GM18909 (cell line): ENCODE results near the gene DBH.

Experiments
- ATAC-seq: cut with Tn5 transposase; IDR thresholded peaks from one replicate; pipeline ENCODE4 v1.9.1; 2021; ENCODE audit warnings: mild to moderate bottlenecking; ENCODE audit not compliant: unreplicated experiment, poor library complexity

Gene DBH

GRCh38 chr9:133641396-133641655 is 5.2 kb downstream of the DBH start:
- no peak for ATAC-seq

DNA sequence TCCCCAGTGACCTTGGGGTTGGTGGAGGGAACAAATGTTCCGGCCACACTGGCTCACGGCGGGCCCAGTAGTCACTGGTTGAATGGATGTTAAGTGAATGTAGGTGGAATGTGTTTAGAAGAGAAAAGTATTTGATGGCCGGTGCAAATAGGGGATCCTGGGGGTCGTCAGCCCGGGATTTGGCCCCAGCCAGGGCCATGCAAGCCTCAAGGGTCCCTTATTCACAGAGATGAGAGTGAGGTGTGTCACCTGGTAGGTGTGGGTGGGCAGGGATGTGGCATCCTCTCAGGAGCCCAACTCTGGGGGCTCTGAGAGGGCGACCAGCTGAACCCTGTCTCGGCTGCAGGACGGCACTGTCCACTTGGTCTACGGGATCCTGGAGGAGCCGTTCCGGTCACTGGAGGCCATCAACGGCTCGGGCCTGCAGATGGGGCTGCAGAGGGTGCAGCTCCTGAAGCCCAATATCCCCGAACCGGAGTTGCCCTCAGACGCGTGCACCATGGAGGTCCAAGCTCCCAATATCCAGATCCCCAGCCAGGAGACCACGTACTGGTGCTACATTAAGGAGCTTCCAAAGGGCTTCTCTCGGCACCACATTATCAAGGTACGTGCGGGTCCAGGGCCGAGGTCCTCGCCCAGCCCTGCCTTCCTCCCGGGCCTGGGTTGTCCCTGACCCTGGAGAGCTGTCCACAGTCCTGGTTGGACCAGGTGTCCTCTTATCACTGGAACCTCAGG is 5.9 kb downstream of the DBH start:
- no peak for ATAC-seq

DNA sequence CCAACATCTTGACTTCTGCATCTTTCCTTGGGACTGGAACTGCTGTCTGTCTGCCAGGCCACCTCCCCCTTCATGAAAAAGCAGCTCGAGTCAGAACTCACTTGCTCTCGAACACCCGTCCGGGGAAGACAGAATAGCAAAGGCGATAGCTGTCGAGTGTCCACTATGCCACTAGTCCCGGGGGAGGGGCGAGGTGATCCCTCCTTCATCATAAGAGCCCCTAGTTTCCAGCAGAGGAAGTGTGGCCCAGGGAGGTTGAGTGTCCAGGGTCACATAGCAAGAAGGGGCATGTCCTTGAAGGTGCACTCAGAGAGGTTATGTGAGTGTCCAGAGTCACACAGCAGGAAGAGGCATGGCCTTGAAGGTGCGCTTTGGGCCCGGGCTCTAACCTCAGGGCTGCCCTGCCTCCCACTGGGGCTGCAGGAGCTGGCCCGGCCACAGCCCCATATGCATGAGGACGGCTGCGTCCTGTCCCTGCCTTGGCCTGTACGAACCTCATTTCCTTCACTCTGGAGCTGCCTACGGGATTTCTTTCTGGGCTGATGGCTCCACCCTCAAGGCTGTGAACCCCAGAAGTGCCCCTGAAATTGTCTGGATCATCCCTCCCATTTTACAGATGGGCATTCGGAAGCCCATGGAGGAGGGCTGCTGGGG is 6.7 kb downstream of the DBH start:
- no peak for ATAC-seq

GRCh38 chr9:133643362-133643755 is 7.2 kb downstream of the DBH start:
- no peak for ATAC-seq

DNA sequence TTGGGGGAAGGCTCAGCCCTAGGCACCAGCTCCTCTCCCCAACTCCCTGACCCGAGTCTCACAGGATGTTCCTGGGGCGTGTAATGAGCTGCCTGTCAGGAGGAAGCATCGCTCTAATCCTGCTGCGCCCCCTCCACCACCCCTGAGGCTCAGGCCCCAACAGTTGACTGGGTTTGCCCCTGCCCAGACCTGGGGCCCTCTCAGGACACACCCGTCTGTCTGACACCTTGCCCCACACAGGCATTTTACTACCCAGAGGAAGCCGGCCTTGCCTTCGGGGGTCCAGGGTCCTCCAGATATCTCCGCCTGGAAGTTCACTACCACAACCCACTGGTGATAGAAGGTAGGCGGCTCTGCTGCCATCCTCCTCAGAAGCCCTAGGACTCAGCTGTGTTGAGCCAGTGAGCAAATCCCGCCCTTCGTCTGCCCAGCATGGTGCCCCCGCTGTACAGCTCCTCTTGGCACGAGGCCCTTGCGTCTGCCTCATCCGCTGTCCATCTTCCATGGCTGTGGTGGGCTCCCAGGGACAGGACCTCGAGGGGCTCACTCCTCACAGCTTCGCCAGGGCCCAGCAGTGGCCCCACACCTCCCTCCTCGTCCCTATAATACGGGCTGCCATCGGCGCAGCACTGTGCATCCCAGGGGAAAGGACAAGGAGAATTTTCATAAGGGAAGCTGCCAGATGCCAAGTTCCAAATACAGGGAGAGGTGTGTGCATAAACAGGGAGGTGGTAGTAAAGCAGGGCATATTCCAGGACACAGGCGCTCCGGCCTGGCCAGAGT is 8.0 kb downstream of the DBH start:
- no peak for ATAC-seq

DNA sequence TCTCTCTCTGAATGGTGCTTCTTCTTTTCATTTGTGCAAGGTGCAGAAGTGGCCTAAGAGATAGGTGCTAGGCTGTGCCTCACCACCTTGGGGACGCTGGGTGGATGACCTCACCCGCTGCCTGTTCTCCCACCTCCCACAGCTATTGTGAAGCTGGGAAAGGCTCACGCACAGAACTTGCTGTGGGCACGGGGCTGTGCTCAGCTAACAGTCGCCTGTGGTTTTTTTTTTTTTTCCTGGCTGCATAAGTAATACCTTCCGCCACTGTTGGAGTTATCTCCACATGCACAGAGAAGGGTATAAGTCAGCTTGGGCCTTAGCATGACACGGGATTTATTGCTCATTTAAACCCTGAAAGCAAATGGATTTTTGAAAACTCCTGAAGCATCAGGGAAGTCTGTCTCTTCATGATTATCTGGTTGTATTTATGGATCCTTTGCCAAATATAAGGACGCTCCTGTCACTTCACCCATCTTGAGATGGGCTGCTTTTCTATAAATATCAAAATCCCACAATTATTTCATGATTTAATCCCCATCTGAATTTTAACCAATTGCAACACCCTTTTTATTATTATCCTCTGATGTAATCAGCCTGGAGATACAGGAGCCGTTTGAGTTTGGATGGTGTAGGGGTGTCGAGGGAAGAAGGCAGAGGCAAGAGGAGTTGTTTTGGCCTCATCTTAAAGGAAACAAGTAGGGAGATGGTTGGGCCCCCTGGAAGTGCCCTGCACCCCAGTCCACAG is 9.0 kb downstream of the DBH start:
- no peak for ATAC-seq

GRCh38 chr9:133647148-133647547 is 11.0 kb downstream of the DBH start:
- ATAC-seq = no peak

- ATAC-seq = no peak
These were observed 11.8 kb downstream of the DBH start for GRCh38 chr9:133647765-133648469.

- ATAC-seq = no peak
These were observed 13.0 kb downstream of the DBH start for GRCh38 chr9:133649194-133649593.

- ATAC-seq = no peak
These were observed 13.9 kb downstream of the DBH start for GRCh38 chr9:133650026-133650425.

GRCh38 chr9:133653638-133654037 is 17.5 kb downstream of the DBH start:
- ATAC-seq = no peak

- no peak for ATAC-seq
These were observed 18.8 kb downstream of the DBH start for GRCh38 chr9:133654736-133655657.

DNA sequence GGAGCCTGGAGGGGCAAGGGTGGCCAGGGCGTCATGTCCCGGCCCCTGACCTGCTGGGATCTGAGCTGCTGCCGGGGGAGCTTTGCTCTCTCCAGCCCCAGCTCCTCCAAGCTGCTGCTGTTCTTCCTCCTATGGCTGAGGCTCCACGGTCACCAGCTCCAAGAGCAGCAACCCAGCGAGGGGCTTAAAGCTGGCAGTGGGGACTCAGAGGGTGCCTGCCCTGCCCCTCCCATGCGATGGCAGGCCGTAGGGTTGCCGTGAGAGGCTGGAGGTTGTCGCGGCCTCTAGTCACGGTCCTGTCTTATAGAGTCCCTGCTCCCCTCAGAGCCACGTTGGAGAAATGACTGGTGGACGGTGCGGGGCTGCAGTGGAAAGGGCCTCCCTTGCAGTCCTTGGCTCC is 19.5 kb downstream of the DBH start:
- no peak for ATAC-seq

DNA sequence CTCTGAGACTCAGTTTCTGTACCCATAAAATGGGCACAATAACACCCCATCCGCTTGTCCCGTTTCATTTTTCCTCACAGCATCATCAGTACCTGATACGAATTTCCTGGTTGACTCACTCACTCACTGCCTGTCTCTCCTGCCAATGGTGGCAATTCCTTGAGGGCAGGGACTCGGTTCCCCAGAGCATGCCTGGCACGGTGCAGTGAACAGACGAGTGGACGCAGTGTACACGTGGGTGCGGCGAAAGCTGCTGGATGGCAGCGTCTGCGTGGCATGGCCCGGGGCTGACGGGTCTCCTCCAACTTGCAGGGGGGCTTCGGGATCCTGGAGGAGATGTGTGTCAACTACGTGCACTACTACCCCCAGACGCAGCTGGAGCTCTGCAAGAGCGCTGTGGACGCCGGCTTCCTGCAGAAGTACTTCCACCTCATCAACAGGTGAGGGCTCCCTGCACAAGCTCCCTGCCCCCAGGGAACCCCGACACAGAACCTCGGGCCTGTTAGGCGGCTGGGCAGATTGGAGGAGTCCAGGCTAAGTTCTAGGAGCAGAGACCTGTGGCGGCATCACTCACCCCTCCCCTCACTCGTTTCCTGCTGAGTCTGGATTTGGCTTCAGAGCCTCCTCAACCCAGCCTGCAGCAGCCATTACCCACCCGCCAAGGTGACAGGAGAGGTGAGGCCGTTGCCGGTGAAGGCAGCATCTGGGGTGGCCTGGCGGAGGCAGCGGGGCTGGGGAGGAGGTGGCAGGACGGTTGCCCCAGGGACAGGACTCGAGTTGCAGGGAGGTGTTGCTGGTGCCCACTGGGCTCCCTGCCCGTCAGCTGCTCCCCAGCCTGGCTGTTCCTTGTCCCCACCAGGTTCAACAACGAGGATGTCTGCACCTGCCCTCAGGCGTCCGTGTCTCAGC is 20.3 kb downstream of the DBH start:
- no peak for ATAC-seq

- no peak for ATAC-seq
These were observed 21.0 kb downstream of the DBH start for GRCh38 chr9:133657120-133657661.

GRCh38 chr9:133658442-133659431 is 22.6 kb downstream of the DBH start:
- ATAC-seq = no peak

DNA sequence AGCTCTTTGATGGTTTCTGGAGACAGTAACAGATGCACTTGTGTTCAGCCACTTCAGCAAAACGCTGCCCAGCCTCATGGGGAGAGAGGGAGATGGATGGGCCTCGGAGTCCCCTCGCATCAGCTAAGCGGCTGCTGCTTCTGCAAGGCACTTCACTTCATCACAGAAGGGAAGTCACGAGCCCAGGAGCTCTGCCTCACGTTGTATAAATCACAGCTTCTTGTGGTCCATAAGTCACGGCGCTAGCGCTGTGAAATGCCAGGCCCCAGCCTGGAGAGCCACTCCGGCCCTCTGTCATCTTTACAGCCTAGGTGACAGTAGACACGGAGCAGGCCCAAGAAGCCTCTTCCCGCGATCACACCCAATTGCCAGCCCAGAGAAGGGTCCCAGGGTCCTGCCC is 23.4 kb downstream of the DBH start:
- no peak for ATAC-seq
